Measurements from ENCODE around the gene XK.

The XK gene

GRCh38 chrX:37776987-37777325, 91.4 kb downstream of the XK start:
- TF ChIP-seq REST (IDR thresholded peaks at IDR 0.05; ENCODE audit: low read depth) (no peak), ZBTB7A (IDR thresholded peaks at IDR 0.05; ENCODE audit: low read depth) (no peak), USF1 (IDR thresholded peaks at IDR 0.05) (no peak)

GRCh38 chrX:37779857-37780256, 94.3 kb downstream of the XK start, which contains the start of gene CYBB:
Gene CYBB (plus strand): TSS chrX:37780059. CDS start chrX:37780078, 19 bp downstream.
- TF ChIP-seq TAF1 (IDR thresholded peaks at IDR 0.05; ENCODE audit: low read depth): no peak
- no peak for TF ChIP-seq TEAD4 (IDR thresholded peaks at IDR 0.05)
- TF ChIP-seq FOXM1 (IDR thresholded peaks at IDR 0.05; ENCODE audit: borderline replicate concordance, low read depth): no peak
- TF ChIP-seq EGR1 (IDR thresholded peaks at IDR 0.05): no peak
- TF ChIP-seq MAX (IDR thresholded peaks at IDR 0.05): no peak
- no peak for TF ChIP-seq YY1 (IDR thresholded peaks at IDR 0.05; ENCODE audit: low read depth)
- no peak for TF ChIP-seq TCF12 (IDR thresholded peaks at IDR 0.05; ENCODE audit: low read depth)
- no peak for TF ChIP-seq NFIC (IDR thresholded peaks at IDR 0.05)
- no peak for TF ChIP-seq CEBPB (IDR thresholded peaks at IDR 0.05)
- TF ChIP-seq ZBTB7A (IDR thresholded peaks at IDR 0.05; ENCODE audit: low read depth): no peak
- no peak for TF ChIP-seq EP300 (IDR thresholded peaks at IDR 0.05; ENCODE audit: borderline replicate concordance)
- TF ChIP-seq USF1 (IDR thresholded peaks at IDR 0.05): no peak
- no peak for TF ChIP-seq REST (IDR thresholded peaks at IDR 0.05; ENCODE audit: low read depth)
- TF ChIP-seq CREB1 (IDR thresholded peaks at IDR 0.05; ENCODE audit: low read depth): no peak
- no peak for TF ChIP-seq RAD21 (IDR thresholded peaks at IDR 0.05; ENCODE audit: low read depth)

- TF ChIP-seq TAF1 (IDR thresholded peaks at IDR 0.05; ENCODE audit: low read depth) (no peak), USF1 (IDR thresholded peaks at IDR 0.05) (no peak), CEBPB (IDR thresholded peaks at IDR 0.05) (no peak)
Observed at GRCh38 chrX:37781081-37781480, 95.5 kb downstream of the XK start.

Measured in Ishikawa (cell line).